Measurements from ENCODE around the gene RNF220.

GRCh38 chr1:44659566-44659965, 254.5 kb downstream of the RNF220 start:
- TF ChIP-seq ESRRA (IDR thresholded peaks at IDR 0.05; ENCODE audit: borderline replicate concordance, low read depth) = no peak
- no peak for TF ChIP-seq THAP7 (CRISPR knock-in tag; IDR thresholded peaks at IDR 0.05)
- no peak for TF ChIP-seq E2F8 (IDR thresholded peaks at IDR 0.05; ENCODE audit: low read depth, partially characterized antibody)
- no peak for TF ChIP-seq FOXK1 (CRISPR knock-in tag; IDR thresholded peaks at IDR 0.05; ENCODE audit: borderline replicate concordance)
- TF ChIP-seq HNRNPL (IDR thresholded peaks at IDR 0.05; ENCODE audit: low read depth, low read length) = no peak
- no peak for TF ChIP-seq BACH1 (tag; IDR thresholded peaks at IDR 0.05)

All from K562 (cell line).